Endothelial cell of umbilical vein (primary cell): Measurements from ENCODE around the gene CHRND. TPM values are rescaled to one million over a fixed set of nuclear protein-coding genes. Genes with fewer than 3 reads are reported as not detected.

Experiments
- BruUV-seq: library from RNA; stranded (reverse); fragments of 400-500 nt; replicated peaks from 2 replicates; lab custom pipeline; 2021; lab: Mats Ljungman, UMichigan
- CTCF ChIA-PET: fragments of 300-600, 350-600 bp; sonication (Branson Sonifier 250); formaldehyde crosslinking; loops from one replicate; lab custom pipeline; 2021; ENCODE audit warnings: antibody characterized with exemption, inconsistent platforms; lab: Charles Lee
- POLR2A ChIA-PET: fragments of 300-600, 350-600 bp; sonication (Branson Sonifier 250); formaldehyde crosslinking; loops from one replicate; lab custom pipeline; 2021; ENCODE audit warnings: antibody characterized with exemption, inconsistent platforms; lab: Charles Lee
- DNase-seq: peaks from one replicate; pipeline ENCODE4 v3.0.0-alpha.2; 2011; ENCODE audit warnings: low read depth, low spot score
- FAIRE-seq: peaks from 2 replicates; lab custom pipeline; 2011; peaks lifted over from hg19 to GRCh38; lab: Jason Lieb, UNC
- H2AFZ ChIP-seq: 2 replicates; pipeline ENCODE4 v1.6.0; 2012; ENCODE audit warnings: low read depth, low read length, control low read depth, inconsistent platforms
- H3K27ac ChIP-seq: 2 replicates; pipeline ENCODE4 v1.5.1; 2011; ENCODE audit warnings: low read depth, mild to moderate bottlenecking, control low read depth, low read length, moderate library complexity; ENCODE audit not compliant: insufficient read depth
- H3K27me3 ChIP-seq, 2 experiments: 2 replicates each; pipeline versions ENCODE4 v1.6.0 to v1.6.1; 2011; ENCODE audit warnings: low read length in 2 of 2, mixed read lengths in 1 of 2; ENCODE audit not compliant: control insufficient read depth in 2 of 2, insufficient read depth in 2 of 2
- H3K36me3 ChIP-seq, 2 experiments: 2 replicates in 1 of 2; 3 replicates in 1 of 2; pipeline ENCODE4 v1.5.1; 2011; ENCODE audit warnings: low read length in 2 of 2, mild to moderate bottlenecking in 1 of 2, moderate library complexity in 1 of 2; ENCODE audit not compliant: control insufficient read depth in 2 of 2, insufficient read depth in 2 of 2; ENCODE audit errors: extremely low read depth in 1 of 2
- H3K4me1 ChIP-seq: 3 replicates; pipeline ENCODE4 v1.5.1; 2011; ENCODE audit warnings: mild to moderate bottlenecking, low read length; ENCODE audit not compliant: control insufficient read depth, insufficient read depth; ENCODE audit errors: extremely low read depth
- H3K4me2 ChIP-seq: 2 replicates; pipeline ENCODE4 v1.6.1; 2011; ENCODE audit warnings: low read length, control low read depth, mixed read lengths; ENCODE audit not compliant: insufficient read depth
- H3K4me3 ChIP-seq, 3 experiments: fragments of 200-600 bp in 1 of 3; sonication (generic), shearing (Covaris generic) in 1 of 3; replicated peaks in 1 of 3; 2 replicates each; pipeline ENCODE4 v1.5.1; 2011 to 2016; ENCODE audit warnings: control low read depth in 3 of 3, low read length in 3 of 3, mild to moderate bottlenecking in 2 of 3, inconsistent platforms in 1 of 3, low read depth in 1 of 3, moderate library complexity in 1 of 3; ENCODE audit not compliant: insufficient read depth in 1 of 3
- H3K79me2 ChIP-seq: 2 replicates; pipeline ENCODE4 v1.6.0; 2012; ENCODE audit warnings: low read length, inconsistent platforms; ENCODE audit not compliant: control insufficient read depth, insufficient read depth
- H3K9ac ChIP-seq: replicated peaks from 2 replicates; pipeline ENCODE3; 2011; ENCODE audit warnings: low read length, control low read depth; ENCODE audit not compliant: insufficient read depth; ENCODE audit errors: extremely low read depth
- H3K9me1 ChIP-seq: replicated peaks from 3 replicates; pipeline ENCODE4 v1.6.0; 2011; ENCODE audit warnings: mild to moderate bottlenecking, low read length; ENCODE audit not compliant: control insufficient read depth, insufficient read depth; ENCODE audit errors: extremely low read depth
- H3K9me3 ChIP-seq: replicated peaks from 2 replicates; pipeline ENCODE4 v1.5.1; 2012; ENCODE audit warnings: low read length, inconsistent platforms; ENCODE audit not compliant: control insufficient read depth, insufficient read depth
- H4K20me1 ChIP-seq: replicated peaks from 2 replicates; pipeline ENCODE3; 2011; ENCODE audit warnings: mild to moderate bottlenecking, low read length; ENCODE audit not compliant: control insufficient read depth, insufficient read depth; ENCODE audit errors: extremely low read depth
- GATA2 ChIP-seq: IDR thresholded peaks from 2 replicates; pipeline ENCODE4 v1.7.0; 2011; ENCODE audit warnings: low read depth, mild to moderate bottlenecking, moderate library complexity, mixed read lengths, low read length; ENCODE audit not compliant: insufficient read length, insufficient read depth
- MAX ChIP-seq: IDR thresholded peaks from 2 replicates; pipeline ENCODE4 v1.6.1; 2011; ENCODE audit not compliant: insufficient read depth, insufficient read length
- dilution Hi-C: fragments of 300-500 bp; cut with MboI; formaldehyde crosslinking; loops from one replicate; pipeline ENCODE4 v1.15.0; 2019; ENCODE audit warnings: low sequenced_read_pairs; ENCODE audit not compliant: extremely low pct_ligation_motif_present
- intact Hi-C: fragments of 100-400 bp; cut with micrococcal nuclease; formaldehyde crosslinking; loops from one replicate; pipeline ENCODE4 v1.10.0; 2022
- polyA plus RNA-seq, 4 experiments: library from polyadenylated mRNA; depleted of rRNA in 3 of 4; stranded (reverse) in 3 of 4; unstranded in 1 of 4; fragments of >200 nt; gene quantifications; 2 replicates each; pipeline versions ENCODE4 v1.2.1 to v1.2.3, GENCODE V29; 2011 to 2012; ENCODE audit warnings: missing spikeins in 1 of 4
- total RNA-seq: library from RNA; stranded (reverse); gene quantifications from 2 replicates; pipeline ENCODE4 v1.2.3, GENCODE V29; 2021

Gene CHRND
- total and polyA plus RNA-seq, 2 donors (not counting 3 experiments of a cell fraction or from before 2014, with no cell fraction given) = not detected

GRCh38 chr2:232584238-232584637 lies 58.3 kb downstream of the CHRND start:
- POLR2A ChIA-PET = no interaction called here
- DNase-seq = no peak
- no peaks in the 10 kb centered on the region for H4K20me1 ChIP-seq
- no peaks in the 10 kb centered on the region for H3K9me1 ChIP-seq
- peaks cover 0 to 6% of the 10 kb centered on the region in 2 experiments for H3K36me3 ChIP-seq
- no peak overlapping the region for H3K9ac ChIP-seq
- no peak for FAIRE-seq
- TF ChIP-seq GATA2 (no peak), MAX (no peak)
- H3K4me2 ChIP-seq = no peak overlapping the region
- no peaks in the 10 kb centered on the region for H3K27me3 ChIP-seq
- H2AFZ ChIP-seq = no peak overlapping the region
- no peak overlapping the region for H3K4me3 ChIP-seq
- CTCF ChIA-PET = interaction anchor here (1.4 kb wide), 1 partner anchor 9 kb away, joined by 4 read pairs; no protein-coding TSS in a partner anchor
- dilution Hi-C loops = no loop called here
- H3K9me3 ChIP-seq = no peaks in the 10 kb centered on the region
- BruUV-seq = no TSS peak
- no peaks in the 10 kb centered on the region for H3K79me2 ChIP-seq
- H3K4me1 ChIP-seq = no peaks in the 10 kb centered on the region
- no peak overlapping the region for H3K27ac ChIP-seq
- intact Hi-C loops = no loop called here

Other genes with a start within 250 kb of the CHRND start
- not detected in 2 replicates for gene ALPP, start 147.4 kb upstream of the CHRND start, total RNA-seq
- not detected in 2 replicates for gene ALPP, start 147.4 kb upstream of the CHRND start, polyA plus RNA-seq
- gene ALPG, start 119.3 kb upstream of the CHRND start, total RNA-seq = not detected in 2 replicates
- not detected in 2 replicates for gene ALPG, start 119.3 kb upstream of the CHRND start, polyA plus RNA-seq
- not detected in 2 replicates for gene ALPI, start 70.0 kb upstream of the CHRND start, total RNA-seq
- gene ALPI, start 70.0 kb upstream of the CHRND start, polyA plus RNA-seq = not detected in 2 replicates
- gene ECEL1, start 38.3 kb upstream of the CHRND start, total RNA-seq = not detected in 2 replicates
- not detected in 2 replicates for gene ECEL1, start 38.3 kb upstream of the CHRND start, polyA plus RNA-seq
- not detected in 2 replicates for gene PRSS56, start 5.8 kb upstream of the CHRND start, total RNA-seq
- gene PRSS56, start 5.8 kb upstream of the CHRND start, polyA plus RNA-seq = not detected in 2 replicates
- gene CHRNG, start 13.5 kb downstream of the CHRND start, total RNA-seq = not detected in 2 replicates
- not detected in 2 replicates for gene CHRNG, start 13.5 kb downstream of the CHRND start, polyA plus RNA-seq
- gene TIGD1, start 24.4 kb downstream of the CHRND start, total RNA-seq = 2.9 and 3.3 TPM in 2 replicates
- gene TIGD1, start 24.4 kb downstream of the CHRND start, polyA plus RNA-seq = 1.2 and 1.6 TPM in 2 replicates
- gene EIF4E2, start 24.5 kb downstream of the CHRND start, total RNA-seq = 96.5 and 96.9 TPM in 2 replicates
- gene EIF4E2, start 24.5 kb downstream of the CHRND start, polyA plus RNA-seq = 31.7 and 50.0 TPM in 2 replicates
- gene EFHD1, start 107.4 kb downstream of the CHRND start, total RNA-seq = not detected in 2 replicates
- gene EFHD1, start 107.4 kb downstream of the CHRND start, polyA plus RNA-seq = 0.13 and 0.18 TPM in 2 replicates
- gene GIGYF2, start 171.2 kb downstream of the CHRND start, total RNA-seq = 54.2 and 56.4 TPM in 2 replicates
- 22.5 and 22.9 TPM in 2 replicates for gene GIGYF2, start 171.2 kb downstream of the CHRND start, polyA plus RNA-seq